Choroid plexus epithelial cell (primary cell): Measurements from ENCODE around the gene CHN2.

Source experiments
- DNase-seq: peaks from one replicate; pipeline ENCODE4 v3.0.0-alpha.2; 2010; ENCODE audit warnings: low read depth
- H3K4me3 ChIP-seq: 2 replicates; pipeline ENCODE4 v1.5.1; 2011; ENCODE audit warnings: low read depth, mild to moderate bottlenecking, control low read depth, low read length, moderate library complexity
- TF ChIP-seq, protein P1 (sequence below): conservative IDR thresholded peaks from 2 replicates; pipeline ENCODE4 v1.5.1; 2011; ENCODE audit warnings: low read depth, mild to moderate bottlenecking, control low read depth, inconsistent platforms, low read length, moderate library complexity

Gene CHN2

DNA sequence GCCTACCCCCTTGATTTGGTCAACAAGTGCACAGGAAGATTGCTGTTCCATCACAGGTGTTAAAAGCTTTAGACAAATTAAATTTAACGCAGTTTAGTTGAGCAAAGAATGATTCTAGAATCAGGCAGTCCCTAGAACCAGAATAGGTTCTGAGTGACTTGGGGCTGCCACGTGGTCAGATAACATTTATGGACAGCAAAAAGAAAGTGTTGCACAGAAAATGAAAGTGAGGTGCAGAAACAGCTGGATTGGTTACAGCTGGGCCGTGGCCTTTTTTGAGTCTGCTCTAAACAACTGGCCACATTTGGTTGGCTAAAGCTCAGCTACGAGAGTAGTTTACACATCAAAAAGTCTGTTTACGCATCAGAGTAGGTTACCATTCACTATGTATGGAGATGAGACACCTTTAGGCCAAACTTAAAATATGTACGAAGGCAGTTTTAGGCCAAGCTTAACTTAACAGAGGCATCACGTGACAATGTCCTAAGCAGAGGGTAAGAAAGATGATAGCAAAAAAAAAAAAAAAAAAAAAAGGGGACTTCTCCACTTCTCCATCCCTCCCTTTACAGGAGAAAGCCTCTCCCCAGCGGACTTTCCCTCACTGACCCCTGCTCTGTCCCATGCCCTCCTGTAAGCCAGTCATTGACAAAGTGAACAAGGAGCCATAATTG lies 235.8 kb downstream of the CHN2 start:
- no peak overlapping the region for H3K4me3 ChIP-seq
- no peak for DNase-seq
- TF ChIP-seq, protein P1, sequence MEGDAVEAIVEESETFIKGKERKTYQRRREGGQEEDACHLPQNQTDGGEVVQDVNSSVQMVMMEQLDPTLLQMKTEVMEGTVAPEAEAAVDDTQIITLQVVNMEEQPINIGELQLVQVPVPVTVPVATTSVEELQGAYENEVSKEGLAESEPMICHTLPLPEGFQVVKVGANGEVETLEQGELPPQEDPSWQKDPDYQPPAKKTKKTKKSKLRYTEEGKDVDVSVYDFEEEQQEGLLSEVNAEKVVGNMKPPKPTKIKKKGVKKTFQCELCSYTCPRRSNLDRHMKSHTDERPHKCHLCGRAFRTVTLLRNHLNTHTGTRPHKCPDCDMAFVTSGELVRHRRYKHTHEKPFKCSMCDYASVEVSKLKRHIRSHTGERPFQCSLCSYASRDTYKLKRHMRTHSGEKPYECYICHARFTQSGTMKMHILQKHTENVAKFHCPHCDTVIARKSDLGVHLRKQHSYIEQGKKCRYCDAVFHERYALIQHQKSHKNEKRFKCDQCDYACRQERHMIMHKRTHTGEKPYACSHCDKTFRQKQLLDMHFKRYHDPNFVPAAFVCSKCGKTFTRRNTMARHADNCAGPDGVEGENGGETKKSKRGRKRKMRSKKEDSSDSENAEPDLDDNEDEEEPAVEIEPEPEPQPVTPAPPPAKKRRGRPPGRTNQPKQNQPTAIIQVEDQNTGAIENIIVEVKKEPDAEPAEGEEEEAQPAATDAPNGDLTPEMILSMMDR: no peak

DNA sequence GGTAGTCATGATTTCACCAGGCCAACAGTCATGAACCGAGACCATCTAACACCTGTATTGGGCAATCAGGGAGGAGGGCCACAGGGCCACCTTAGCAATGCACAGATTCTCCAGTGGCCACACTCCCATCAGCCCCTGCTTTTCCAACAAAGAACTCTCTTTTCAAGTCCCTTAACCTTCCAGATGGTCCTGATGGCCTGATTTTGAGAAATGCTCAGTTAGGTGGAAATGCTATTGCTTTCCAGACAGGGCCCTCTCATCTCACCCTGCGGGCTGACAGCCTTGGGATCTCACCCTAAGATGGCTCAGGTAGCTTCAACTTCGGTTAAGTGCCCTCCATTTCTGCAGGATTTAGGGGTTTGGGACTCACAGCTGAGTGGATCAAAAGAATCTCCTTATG lies 237.1 kb downstream of the CHN2 start:
- DNase-seq: no peak
- TF ChIP-seq, protein P1: no peak
- no peak overlapping the region for H3K4me3 ChIP-seq

DNA sequence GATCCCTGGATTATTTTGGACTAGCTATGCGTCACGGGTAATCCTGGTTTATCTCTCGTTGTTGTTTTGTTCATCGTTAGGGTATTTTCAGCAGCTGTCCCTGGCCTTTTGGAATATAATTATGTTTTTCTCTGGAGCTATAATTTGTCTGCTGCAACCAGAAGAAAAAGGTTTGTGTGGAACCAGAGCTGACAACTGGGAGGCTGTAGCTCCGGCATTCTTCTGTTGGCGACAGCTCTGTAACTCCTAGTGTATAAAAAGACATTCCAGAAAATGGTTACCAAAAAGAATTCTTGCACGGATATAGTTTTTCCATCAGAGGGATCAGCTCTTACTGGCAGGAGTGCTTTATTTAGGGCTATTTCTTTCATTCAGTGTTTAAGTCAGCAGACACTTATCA lies 238.1 kb downstream of the CHN2 start:
- DNase-seq: no peak
- no peak overlapping the region for H3K4me3 ChIP-seq
- TF ChIP-seq, protein P1: no peak

DNA sequence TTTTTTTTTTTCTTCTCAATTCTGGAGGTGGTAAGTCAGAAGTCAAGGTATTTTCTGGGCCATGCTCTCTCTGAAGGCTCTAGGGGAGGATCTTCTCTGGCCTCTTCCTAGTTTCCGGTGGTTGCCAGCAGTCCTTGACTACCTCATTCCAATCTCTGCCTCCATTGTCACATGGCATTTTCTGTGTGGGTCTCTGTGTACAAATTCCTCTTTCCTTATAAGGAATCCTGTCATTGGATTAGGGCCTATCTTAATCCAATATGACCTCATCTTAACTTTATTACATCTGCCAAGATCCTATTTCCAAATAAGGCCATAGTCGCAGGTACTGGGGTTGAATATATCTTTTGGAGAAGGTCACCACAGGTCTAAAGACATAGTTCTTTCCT lies 239.8 kb downstream of the CHN2 start:
- no peak for DNase-seq
- H3K4me3 ChIP-seq: no peak overlapping the region
- TF ChIP-seq, protein P1: no peak

DNA sequence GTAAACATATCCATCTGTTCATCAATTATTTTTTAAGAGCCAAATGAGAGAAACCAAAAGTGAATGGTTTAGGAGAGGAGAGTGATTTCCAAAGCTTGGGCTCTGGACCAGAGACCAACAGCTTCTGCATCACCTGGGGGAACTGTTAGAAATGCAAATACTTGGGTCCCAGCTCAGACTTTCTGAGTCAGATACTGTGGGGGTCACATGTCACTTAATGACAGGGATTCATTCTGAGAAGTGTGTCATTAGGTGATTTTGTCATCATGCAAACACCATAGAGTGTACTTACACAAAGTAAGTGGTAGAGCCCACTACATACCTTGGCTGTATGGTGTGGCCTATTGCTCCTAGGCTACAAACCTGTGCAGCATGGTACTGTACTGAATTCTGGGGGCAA lies 240.6 kb downstream of the CHN2 start:
- no peak for DNase-seq
- H3K4me3 ChIP-seq: no peak overlapping the region
- TF ChIP-seq, protein P1: no peak

DNA sequence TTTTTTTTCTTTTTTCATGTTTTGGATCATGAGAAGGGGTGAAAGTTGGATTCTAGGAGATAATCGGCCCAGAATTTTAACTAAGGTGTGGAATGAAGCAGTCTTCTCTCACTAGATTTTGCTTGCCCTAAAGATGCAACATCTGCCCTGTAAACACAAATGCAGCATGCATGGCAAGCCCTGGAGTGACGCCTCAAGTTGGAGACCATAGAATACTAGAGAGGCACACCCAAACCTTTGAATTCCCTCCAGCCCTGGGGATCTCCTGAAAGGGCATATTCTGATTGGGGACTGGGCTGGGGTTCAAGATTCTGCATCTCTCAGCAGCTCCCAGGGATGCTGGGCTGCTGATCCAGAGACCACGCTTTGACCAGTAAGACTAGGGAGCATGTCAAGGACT lies 241.3 kb downstream of the CHN2 start:
- H3K4me3 ChIP-seq: no peak overlapping the region
- DNase-seq: no peak
- TF ChIP-seq, protein P1: no peak

DNA sequence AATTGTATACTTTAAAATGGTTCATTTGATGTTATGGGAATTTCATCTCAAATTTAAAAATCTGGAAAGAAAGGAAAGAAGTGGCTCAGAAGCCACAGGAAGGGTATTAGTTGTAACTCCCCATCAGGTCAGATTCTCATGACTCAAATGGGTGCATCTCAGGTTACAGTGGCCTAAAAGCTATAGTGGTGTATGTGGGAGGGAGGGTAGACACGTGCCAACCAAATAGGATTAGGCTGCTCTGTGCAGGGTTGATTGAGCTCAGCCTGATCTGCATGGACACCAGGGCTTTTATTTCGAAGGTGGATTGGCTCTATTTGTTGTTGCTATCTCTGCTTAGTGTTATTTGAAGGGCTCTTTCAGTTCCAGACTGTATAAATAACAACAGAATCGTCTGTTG lies 247.6 kb downstream of the CHN2 start:
- DNase-seq: peak; percentile 40
- TF ChIP-seq, protein P1: no peak
- no peak overlapping the region for H3K4me3 ChIP-seq
